Muscle of leg (tissue), 11 donors: ENCODE results near the gene SLC24A3. TPM values are rescaled to one million over a fixed set of nuclear protein-coding genes. Genes with fewer than 3 reads are reported as not detected.

Experiments
- DNase-seq: peaks from one replicate; pipeline ENCODE4 v3.0.0; 2013
- H3K27ac ChIP-seq: one replicate; pipeline ENCODE4 v1.5.1; 2013; ENCODE audit warnings: mild to moderate bottlenecking, low read length, control low read depth
- H3K27me3 ChIP-seq: one replicate; pipeline ENCODE4 v1.6.1; 2013; ENCODE audit warnings: low read length; ENCODE audit not compliant: control insufficient read depth, insufficient read depth
- H3K36me3 ChIP-seq: one replicate; pipeline ENCODE4 v1.6.1; 2013; ENCODE audit warnings: low read length; ENCODE audit not compliant: control insufficient read depth, insufficient read depth
- H3K4me1 ChIP-seq: one replicate; pipeline ENCODE4 v1.6.1; 2013; ENCODE audit warnings: low read length; ENCODE audit not compliant: control insufficient read depth, insufficient read depth
- H3K4me3 ChIP-seq: one replicate; pipeline ENCODE4 v1.5.1; 2013; ENCODE audit warnings: low read length, control low read depth
- H3K9me3 ChIP-seq: replicated peaks from 2 replicates; pipeline ENCODE4 v1.6.1; 2013; ENCODE audit warnings: low read depth, low read length; ENCODE audit not compliant: control insufficient read depth
- WGBS: methylation state at CpG from one replicate; pipeline ENCODE4 v1.1.5; 2013; ENCODE audit warnings: missing lambda C conversion rate; ENCODE audit not compliant: insufficient coverage; 5-methylcytosine and 5-hydroxymethylcytosine counted together
- polyA plus RNA-seq, 8 donors: library from polyadenylated mRNA; unstranded; fragments of 120-200 nt; gene quantifications; one replicate each; pipeline versions ENCODE4 v1.2.1 to v1.2.3, GENCODE V29; 2013; ENCODE audit warnings: inconsistent platforms in 1 of 8, low replicate concordance in 1 of 8; ENCODE audit not compliant: insufficient read length in 8 of 8, insufficient read depth in 1 of 8
- total RNA-seq: library from RNA; stranded (reverse); fragments of 120-200 nt; gene quantifications from one replicate; pipeline ENCODE4 v1.2.4, GENCODE V29; 2013

Gene SLC24A3
- total and polyA plus RNA-seq, 9 donors, result 5.9 to 21.6 (median 17.0) TPM

DNA sequence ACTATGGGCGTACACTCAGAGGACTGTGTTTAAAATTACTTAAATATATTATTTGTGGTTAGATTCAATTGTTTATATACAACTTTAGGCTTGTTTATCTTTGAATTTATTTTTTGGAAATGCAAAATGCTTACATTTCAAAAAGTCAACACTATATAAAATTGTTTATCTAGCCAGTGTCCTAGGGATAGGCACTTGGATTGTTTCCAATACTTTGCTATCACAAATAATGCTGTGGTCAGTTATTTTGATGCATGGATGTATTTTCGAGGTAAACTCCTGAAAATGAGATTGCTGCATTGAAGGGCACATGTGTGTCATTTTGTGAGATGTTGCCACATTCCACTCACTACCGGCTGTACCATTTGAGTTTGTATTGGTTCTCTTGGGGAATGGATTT is 213.9 kb downstream of the SLC24A3 start:
- no peaks in the 10 kb centered on the region for H3K9me3 ChIP-seq
- no peak overlapping the region for H3K4me3 ChIP-seq
- H3K4me1 ChIP-seq, result no peaks in the 10 kb centered on the region
- WGBS, result 100% methylated on average over 1 of the region's 3 CpGs
- no peak overlapping the region for H3K27ac ChIP-seq
- H3K36me3 ChIP-seq, result no peaks in the 10 kb centered on the region
- H3K27me3 ChIP-seq, result no peaks in the 10 kb centered on the region
- no peak for DNase-seq

GRCh38 chr20:19427480-19427879 is 215.0 kb downstream of the SLC24A3 start:
- Histone ChIP-seq H3K9me3 (no peaks in the 10 kb centered on the region), H3K36me3 (no peaks in the 10 kb centered on the region), H3K27me3 (no peaks in the 10 kb centered on the region), H3K27ac (no peak overlapping the region), H3K4me1 (no peaks in the 10 kb centered on the region), H3K4me3 (no peak overlapping the region)
- WGBS, result 34% methylated on average over 5 of the region's 9 CpGs
- no peak for DNase-seq

DNA sequence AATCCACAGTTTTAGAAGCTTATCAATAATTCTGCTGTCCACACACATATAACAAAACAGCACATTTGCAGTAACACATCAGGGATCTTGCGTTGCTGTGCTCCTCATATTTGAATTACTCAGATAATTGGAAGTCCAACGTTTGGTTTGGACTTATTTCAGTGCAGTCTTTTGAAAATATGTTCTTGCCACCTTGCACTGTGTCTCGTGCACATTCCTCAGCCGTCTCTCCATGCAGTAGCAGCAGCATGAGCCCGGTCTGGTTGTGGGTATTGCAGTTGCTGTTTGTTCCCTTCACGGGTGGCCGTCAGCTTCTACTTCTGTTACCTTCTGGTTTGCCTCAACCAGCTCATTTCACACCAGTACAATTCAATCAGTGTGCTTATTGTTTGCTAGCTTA is 215.5 kb downstream of the SLC24A3 start:
- H3K36me3 ChIP-seq, result no peaks in the 10 kb centered on the region
- H3K9me3 ChIP-seq, result no peaks in the 10 kb centered on the region
- WGBS, result 44% methylated on average over 3 of the region's 7 CpGs
- no peak overlapping the region for H3K4me3 ChIP-seq
- H3K4me1 ChIP-seq, result no peaks in the 10 kb centered on the region
- H3K27me3 ChIP-seq, result no peaks in the 10 kb centered on the region
- DNase-seq, result no peak
- no peak overlapping the region for H3K27ac ChIP-seq

- Histone ChIP-seq H3K9me3 (no peaks in the 10 kb centered on the region), H3K27me3 (no peaks in the 10 kb centered on the region), H3K4me1 (no peaks in the 10 kb centered on the region), H3K4me3 (no peak overlapping the region), H3K27ac (no peak overlapping the region), H3K36me3 (no peaks in the 10 kb centered on the region)
- WGBS, result 93% methylated on average over 2 of the region's 5 CpGs
- no peak for DNase-seq
Measured at GRCh38 chr20:19428324-19428723, 215.9 kb downstream of the SLC24A3 start.

DNA sequence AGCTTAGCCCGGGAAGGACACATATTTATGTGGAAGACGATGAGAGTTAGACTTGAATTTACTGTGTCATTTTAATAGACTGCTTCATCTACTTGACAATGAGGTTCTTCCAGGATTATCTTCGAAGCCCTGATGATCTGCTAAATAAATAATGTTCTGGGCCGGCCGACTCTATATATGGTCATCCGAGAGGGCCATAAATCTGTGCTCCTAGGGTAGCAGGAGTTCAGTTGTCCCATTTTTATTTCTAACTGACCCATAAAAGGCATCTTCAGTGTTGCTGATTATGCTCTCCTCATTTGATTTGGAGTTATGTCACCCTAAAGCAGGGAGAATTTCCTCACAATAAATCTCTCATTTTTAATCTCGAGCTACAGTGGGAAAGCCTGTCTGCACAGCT is 217.1 kb downstream of the SLC24A3 start:
- H3K27ac ChIP-seq, result no peak overlapping the region
- H3K9me3 ChIP-seq, result no peaks in the 10 kb centered on the region
- H3K4me1 ChIP-seq, result no peaks in the 10 kb centered on the region
- H3K36me3 ChIP-seq, result no peaks in the 10 kb centered on the region
- no peaks in the 10 kb centered on the region for H3K27me3 ChIP-seq
- no peak overlapping the region for H3K4me3 ChIP-seq
- no peak for DNase-seq
- 67% methylated on average over 1 of the region's 7 CpGs for WGBS

GRCh38 chr20:19430641-19431315 is 218.3 kb downstream of the SLC24A3 start:
- Histone ChIP-seq H3K4me1 (peaks cover 2% of the 10 kb centered on the region), H3K36me3 (no peaks in the 10 kb centered on the region), H3K4me3 (no peak overlapping the region), H3K27ac (no peak overlapping the region), H3K9me3 (no peaks in the 10 kb centered on the region), H3K27me3 (no peaks in the 10 kb centered on the region)
- no peak for DNase-seq
- 100% methylated on average over 1 of the region's 5 CpGs for WGBS

DNA sequence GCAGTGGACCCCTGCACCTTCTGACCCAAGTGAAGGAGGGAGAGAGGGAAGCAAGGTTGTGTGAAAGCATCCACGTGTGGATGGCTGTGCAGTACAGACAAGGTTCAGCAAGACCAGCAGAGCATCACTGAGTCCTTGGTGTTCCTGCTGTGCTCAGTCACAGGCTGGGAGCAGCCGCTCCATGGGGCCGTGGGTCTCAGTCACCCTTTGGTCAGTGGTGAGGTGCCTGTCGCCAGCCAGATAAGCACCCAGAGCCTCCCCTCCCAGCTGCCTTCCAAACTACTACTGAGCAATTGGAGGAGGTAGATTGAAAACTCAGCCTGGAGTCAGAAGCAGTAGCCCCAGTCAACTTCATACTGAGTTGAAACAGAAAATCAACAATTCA is 218.9 kb downstream of the SLC24A3 start:
- no peaks in the 10 kb centered on the region for H3K36me3 ChIP-seq
- no peak overlapping the region for H3K4me3 ChIP-seq
- no peak for DNase-seq
- H3K27me3 ChIP-seq, result no peaks in the 10 kb centered on the region
- no peaks in the 10 kb centered on the region for H3K9me3 ChIP-seq
- no peak overlapping the region for H3K27ac ChIP-seq
- H3K4me1 ChIP-seq, result peaks cover 5% of the 10 kb centered on the region
- WGBS, result 100% methylated on average over 1 of the region's 4 CpGs

DNA sequence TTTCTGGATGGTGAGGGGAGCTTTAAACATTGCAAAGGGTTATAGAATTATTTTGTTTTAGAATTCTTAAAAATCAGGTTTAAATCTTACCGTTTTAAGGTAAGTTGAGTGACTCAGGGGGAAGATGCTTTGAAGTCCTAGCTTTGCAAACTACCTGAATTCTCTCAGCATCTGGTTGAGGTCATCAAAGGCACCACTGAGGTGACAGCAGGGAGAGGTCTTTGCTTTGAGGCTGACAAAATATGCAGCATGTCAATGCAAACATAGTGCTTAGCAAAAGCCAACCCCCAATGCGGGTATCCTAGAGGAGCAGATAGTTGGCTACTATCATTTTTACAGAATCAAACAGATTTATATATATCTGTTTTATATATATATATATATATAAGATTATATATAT is 219.5 kb downstream of the SLC24A3 start:
- 46% methylated on average over 1 of the region's 2 CpGs for WGBS
- H3K4me3 ChIP-seq, result no peak overlapping the region

GRCh38 chr20:19433371-19434350 is 221.2 kb downstream of the SLC24A3 start:
- DNase-seq, result no peak
- H3K27me3 ChIP-seq, result no peaks in the 10 kb centered on the region
- no peaks in the 10 kb centered on the region for H3K9me3 ChIP-seq
- H3K4me1 ChIP-seq, result peaks cover 13% of the 10 kb centered on the region
- no peaks in the 10 kb centered on the region for H3K36me3 ChIP-seq
- H3K27ac ChIP-seq, result no peak overlapping the region
- 55% methylated on average over 6 of the region's 10 CpGs for WGBS
- H3K4me3 ChIP-seq, result no peak overlapping the region

More for the DNA sequence above, 219.5 kb downstream of the SLC24A3 start:
- Histone ChIP-seq H3K27ac (no peak overlapping the region), H3K9me3 (no peaks in the 10 kb centered on the region), H3K36me3 (no peaks in the 10 kb centered on the region), H3K27me3 (no peaks in the 10 kb centered on the region), H3K4me1 (peaks cover 9% of the 10 kb centered on the region)
- no peak for DNase-seq

DNA sequence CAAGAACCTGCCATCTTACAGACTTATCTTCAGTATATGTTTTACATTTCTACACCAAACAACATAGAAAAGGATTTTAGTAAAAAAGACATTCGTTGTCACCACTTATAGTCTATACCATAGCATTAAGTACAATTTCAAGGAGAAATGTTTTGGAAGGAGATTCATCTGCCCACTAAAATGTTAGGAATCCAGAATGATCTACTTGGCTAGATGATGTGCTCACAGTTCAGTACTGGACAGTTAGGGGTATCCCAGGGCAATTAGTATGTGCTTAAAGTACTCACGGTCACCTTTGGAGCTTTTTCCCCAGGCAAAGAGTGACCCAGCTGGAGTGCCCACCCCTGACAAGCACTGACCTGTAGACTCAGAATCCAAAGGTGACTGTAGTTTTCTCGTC is 222.9 kb downstream of the SLC24A3 start:
- Histone ChIP-seq H3K9me3 (no peaks in the 10 kb centered on the region), H3K4me3 (no peak overlapping the region), H3K36me3 (no peaks in the 10 kb centered on the region), H3K27me3 (no peaks in the 10 kb centered on the region), H3K4me1 (peaks cover 13% of the 10 kb centered on the region), H3K27ac (no peak overlapping the region)
- WGBS, result 33% methylated on average over 1 of the region's 3 CpGs
- no peak for DNase-seq
